Spleen (tissue), 7 donors: ENCODE measurements around the gene CFAP57.

Experiments
- POLR2A ChIP-seq, 3 donors: fragments of 450-650 bp; IDR thresholded peaks; one replicate each; pipeline ENCODE4 v1.5.1; 2017; ENCODE audit warnings: antibody characterized with exemption in 3 of 3, mild to moderate bottlenecking in 1 of 3
- TF ChIP-seq, protein P1 (sequence below), 11 experiments: fragments of 200-600 bp in 7 of 11; fragments of 450-650 bp in 4 of 11; sonication (generic) in 4 of 11; IDR thresholded peaks in 8 of 11; conservative IDR thresholded peaks in 3 of 11; 1 replicate in 7 of 11; 2 replicates in 4 of 11; pipeline versions ENCODE4 v1.4.0 to v1.8.0; 2016 to 2021; ENCODE audit warnings: antibody characterized with exemption in 11 of 11, inconsistent platforms in 4 of 11, mild to moderate bottlenecking in 1 of 11
- donor health status: DM: no; HTN: no; CAD: no; lungs with moderate emphysema.
- donor health status: DM: no; HTN: no; CAD: no.
- donor health status: DM: no; HTN: no; CAD: no.

DNA sequence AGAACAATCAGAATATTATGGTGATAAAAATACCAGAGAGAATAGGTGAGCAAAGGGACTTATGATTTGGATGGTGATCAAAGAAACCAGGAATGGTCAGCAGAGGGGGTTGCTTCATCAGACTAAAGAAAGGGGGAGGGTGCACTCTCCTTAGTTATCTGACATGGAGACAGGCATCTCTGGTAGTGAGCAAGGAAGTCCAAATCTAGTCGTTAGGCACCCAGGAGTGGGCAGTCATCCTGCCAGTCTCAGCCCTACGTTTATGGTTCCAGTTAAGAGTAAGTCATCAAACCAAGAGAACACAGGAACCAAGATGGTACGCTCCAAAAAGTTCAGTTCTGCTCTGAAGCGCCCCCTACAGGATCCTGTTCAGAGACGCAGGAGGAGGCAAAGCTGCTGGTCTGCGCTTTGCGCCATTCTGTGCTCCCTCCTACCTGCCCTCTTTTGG lies 28.7 kb upstream of the CFAP57 start:
- TF ChIP-seq, protein P1, sequence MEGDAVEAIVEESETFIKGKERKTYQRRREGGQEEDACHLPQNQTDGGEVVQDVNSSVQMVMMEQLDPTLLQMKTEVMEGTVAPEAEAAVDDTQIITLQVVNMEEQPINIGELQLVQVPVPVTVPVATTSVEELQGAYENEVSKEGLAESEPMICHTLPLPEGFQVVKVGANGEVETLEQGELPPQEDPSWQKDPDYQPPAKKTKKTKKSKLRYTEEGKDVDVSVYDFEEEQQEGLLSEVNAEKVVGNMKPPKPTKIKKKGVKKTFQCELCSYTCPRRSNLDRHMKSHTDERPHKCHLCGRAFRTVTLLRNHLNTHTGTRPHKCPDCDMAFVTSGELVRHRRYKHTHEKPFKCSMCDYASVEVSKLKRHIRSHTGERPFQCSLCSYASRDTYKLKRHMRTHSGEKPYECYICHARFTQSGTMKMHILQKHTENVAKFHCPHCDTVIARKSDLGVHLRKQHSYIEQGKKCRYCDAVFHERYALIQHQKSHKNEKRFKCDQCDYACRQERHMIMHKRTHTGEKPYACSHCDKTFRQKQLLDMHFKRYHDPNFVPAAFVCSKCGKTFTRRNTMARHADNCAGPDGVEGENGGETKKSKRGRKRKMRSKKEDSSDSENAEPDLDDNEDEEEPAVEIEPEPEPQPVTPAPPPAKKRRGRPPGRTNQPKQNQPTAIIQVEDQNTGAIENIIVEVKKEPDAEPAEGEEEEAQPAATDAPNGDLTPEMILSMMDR (IDR thresholded peaks at IDR 0.05 in 8 of 11, conservative IDR thresholded peaks at IDR 0.05 in 3 of 11), result no peak
- TF ChIP-seq POLR2A (IDR thresholded peaks at IDR 0.05), result no peak
